OCI-LY1 (cell line): ENCODE data around the gene ALG2.

ENCODE experiments used
- H2AFZ ChIP-seq: fragments of 200-600 bp; sonication (generic), shearing (Covaris generic); 2 replicates; pipeline ENCODE4 v1.6.0; 2014; ENCODE audit warnings: antibody characterized with exemption, mild to moderate bottlenecking, low read length
- H3F3A ChIP-seq: fragments of 200-600 bp; sonication (generic), shearing (Covaris generic); 2 replicates; pipeline ENCODE4 v1.6.0; 2014; ENCODE audit warnings: mild to moderate bottlenecking, antibody characterized with exemption, low read length, moderate library complexity; ENCODE audit not compliant: insufficient read depth
- H3K27ac ChIP-seq: fragments of 200-600 bp; sonication (generic); 2 replicates; pipeline ENCODE4 v1.5.1; 2014; ENCODE audit warnings: low read length, mixed run types, mild to moderate bottlenecking, low read depth; ENCODE audit not compliant: poor library complexity, severe bottlenecking
- H3K27me3 ChIP-seq: fragments of 200-600 bp; sonication (generic); 2 replicates; pipeline ENCODE4 v1.6.0; 2014; ENCODE audit warnings: antibody characterized with exemption, mild to moderate bottlenecking, low read length, moderate library complexity; ENCODE audit not compliant: insufficient read depth
- H3K36me3 ChIP-seq: fragments of 200-600 bp; sonication (generic); 2 replicates; pipeline ENCODE4 v1.6.1; 2014; ENCODE audit warnings: mild to moderate bottlenecking, antibody characterized with exemption, low read length, moderate library complexity, mixed read lengths; ENCODE audit not compliant: insufficient read depth
- H3K4me1 ChIP-seq: fragments of 200-600 bp; sonication (generic); 2 replicates; pipeline ENCODE4 v1.5.1; 2014; ENCODE audit warnings: mild to moderate bottlenecking, low read length, moderate library complexity; ENCODE audit not compliant: insufficient read depth, severe bottlenecking
- H3K4me2 ChIP-seq: fragments of 200-600 bp; sonication (generic), shearing (Covaris generic); 2 replicates; pipeline ENCODE4 v1.6.1; 2014; ENCODE audit warnings: low read length
- H3K4me3 ChIP-seq: fragments of 200-600 bp; sonication (generic); 2 replicates; pipeline ENCODE4 v1.5.1; 2014; ENCODE audit warnings: low read length, low read depth, mild to moderate bottlenecking, mixed read lengths; ENCODE audit not compliant: poor library complexity, severe bottlenecking
- H3K79me2 ChIP-seq: fragments of 200-600 bp; shearing (Covaris generic); 2 replicates; pipeline ENCODE4 v1.6.1; 2016; ENCODE audit warnings: mixed run types, low read length, mixed read lengths; ENCODE audit not compliant: insufficient read depth
- H3K9ac ChIP-seq: fragments of 200-600 bp; sonication (generic), shearing (Covaris generic); 2 replicates; pipeline ENCODE4 v1.6.1; 2014; ENCODE audit warnings: mild to moderate bottlenecking, low read length, mixed read lengths
- H3K9me2 ChIP-seq: fragments of 200-600 bp; sonication (generic), shearing (Covaris generic); 2 replicates; pipeline ENCODE4 v1.6.1; 2014; ENCODE audit warnings: low read depth, mild to moderate bottlenecking, low read length, mixed read lengths
- H3K9me3 ChIP-seq: fragments of 200-600 bp; shearing (Covaris generic); 2 replicates; pipeline ENCODE4 v1.6.1; 2014; ENCODE audit warnings: low read length, mixed read lengths
- H4K20me1 ChIP-seq: fragments of 200-600 bp; sonication (generic), shearing (Covaris generic); 2 replicates; pipeline ENCODE4 v1.6.0; 2016; ENCODE audit warnings: mild to moderate bottlenecking, low read length; ENCODE audit not compliant: insufficient read depth
- CTCF ChIP-seq: fragments of 200-600 bp; sonication (generic), shearing (Covaris generic); IDR thresholded peaks from 2 replicates; pipeline ENCODE4 v1.5.1; 2017; ENCODE audit warnings: mild to moderate bottlenecking, antibody characterized with exemption, low read length, moderate library complexity, mixed read lengths
- EZH2 ChIP-seq: fragments of 200-600 bp; sonication (generic), shearing (Covaris generic); IDR thresholded peaks from 2 replicates; pipeline ENCODE4 v1.8.0; 2017; ENCODE audit warnings: borderline replicate concordance, mixed run types, mild to moderate bottlenecking, antibody characterized with exemption, low read length, moderate library complexity, mixed read lengths

Gene ALG2

GRCh38 chr9:99189186-99189585 is 32.6 kb downstream of the ALG2 start:
- Histone ChIP-seq H3F3A (no peaks in the 10 kb centered on the region), H3K4me1 (peaks cover 9% of the 10 kb centered on the region), H3K9ac (no peak overlapping the region), H3K9me3 (no peaks in the 10 kb centered on the region), H2AFZ (no peak overlapping the region), H4K20me1 (no peaks in the 10 kb centered on the region), H3K79me2 (no peaks in the 10 kb centered on the region), H3K4me2 (no peak overlapping the region), H3K27ac (no peak overlapping the region), H3K4me3 (no peak overlapping the region), H3K9me2 (no peaks in the 10 kb centered on the region), H3K36me3 (no peaks in the 10 kb centered on the region), H3K27me3 (no peaks in the 10 kb centered on the region)
- TF ChIP-seq CTCF = no peak
- TF ChIP-seq EZH2 = no peak

- no peaks in the 10 kb centered on the region for H3K27me3 ChIP-seq
- no peak overlapping the region for H3K4me3 ChIP-seq
- H3K79me2 ChIP-seq = no peaks in the 10 kb centered on the region
- no peak overlapping the region for H3K27ac ChIP-seq
- no peaks in the 10 kb centered on the region for H3K9me3 ChIP-seq
- TF ChIP-seq CTCF (no peak), EZH2 (no peak)
- H3K9ac ChIP-seq = no peak overlapping the region
- H3K4me1 ChIP-seq = peaks cover 12% of the 10 kb centered on the region
- H3K9me2 ChIP-seq = no peaks in the 10 kb centered on the region
- no peaks in the 10 kb centered on the region for H3F3A ChIP-seq
- H3K4me2 ChIP-seq = no peak overlapping the region
- no peaks in the 10 kb centered on the region for H4K20me1 ChIP-seq
- H2AFZ ChIP-seq = no peak overlapping the region
- no peaks in the 10 kb centered on the region for H3K36me3 ChIP-seq
Measured at GRCh38 chr9:99187311-99187710, 34.4 kb downstream of the ALG2 start.

- Histone ChIP-seq H3K4me3 (no peak overlapping the region), H3K27ac (no peak overlapping the region), H3K9me2 (no peaks in the 10 kb centered on the region), H4K20me1 (no peaks in the 10 kb centered on the region), H3K4me2 (no peak overlapping the region), H3K79me2 (no peaks in the 10 kb centered on the region), H3K36me3 (no peaks in the 10 kb centered on the region), H3K9ac (no peak overlapping the region), H3F3A (no peaks in the 10 kb centered on the region), H3K4me1 (peaks cover 26% of the 10 kb centered on the region), H2AFZ (no peak overlapping the region), H3K9me3 (no peaks in the 10 kb centered on the region), H3K27me3 (no peaks in the 10 kb centered on the region)
- no peak for TF ChIP-seq EZH2
- TF ChIP-seq CTCF = no peak
Measured at GRCh38 chr9:99185934-99186333, 35.8 kb downstream of the ALG2 start.
